HepG2 (cell line): ENCODE measurements around the gene GRIN2D. TPM values are rescaled to one million over a fixed set of nuclear protein-coding genes. Genes with fewer than 3 reads are reported as not detected.
A peak's percentile ranks its signal among the peaks of the same experiment; 100 is the strongest.

ENCODE experiments used
- ATF5 ChIP-seq: sonication (generic); formaldehyde crosslinking; IDR thresholded peaks from 2 replicates; pipeline ENCODE4 v1.4.0; 2020; ENCODE audit warnings: mild to moderate bottlenecking, low read depth, missing genetic modification reagents
- ETV5 ChIP-seq: IDR thresholded peaks from 2 replicates; pipeline ENCODE4 v1.6.1; 2018; ENCODE audit warnings: missing biosample characterization, missing genetic modification reagents, inconsistent platforms, borderline replicate concordance
- HOXA3 ChIP-seq: sonication (generic); formaldehyde crosslinking; IDR thresholded peaks from 2 replicates; pipeline ENCODE4 v1.5.0; 2020; ENCODE audit warnings: missing genetic modification reagents
- MLLT10 ChIP-seq: sonication (generic); formaldehyde crosslinking; IDR thresholded peaks from 2 replicates; pipeline ENCODE4 v1.4.0; 2020; ENCODE audit warnings: missing genetic modification reagents
- POGK ChIP-seq: sonication (generic); formaldehyde crosslinking; conservative IDR thresholded peaks from 2 replicates; pipeline ENCODE4 v1.8.0; 2022; ENCODE audit warnings: mild to moderate bottlenecking, moderate library complexity, missing genetic modification reagents
- RFX1 ChIP-seq: fragments of 450-650 bp; IDR thresholded peaks from 2 replicates; pipeline ENCODE4 v1.6.1; 2017
- SRSF1 ChIP-seq: fragments of 200-400 bp; formaldehyde crosslinking; optimal IDR thresholded peaks from 2 replicates; pipeline ENCODE3; 2017; ENCODE audit warnings: mild to moderate bottlenecking, low read depth, low read length, moderate library complexity
- XRCC5 ChIP-seq: fragments of 200-400 bp; formaldehyde crosslinking; optimal IDR thresholded peaks from 2 replicates; pipeline ENCODE3; 2017; ENCODE audit warnings: mild to moderate bottlenecking, low read length
- ZFP36L1 ChIP-seq: sonication (generic); formaldehyde crosslinking; IDR thresholded peaks from 2 replicates; pipeline ENCODE4 v1.8.0; 2022; ENCODE audit warnings: mild to moderate bottlenecking, missing genetic modification reagents, moderate library complexity
- ZFYVE20 ChIP-seq: sonication (generic); formaldehyde crosslinking; IDR thresholded peaks from 2 replicates; pipeline ENCODE4 v1.8.0; 2023; ENCODE audit warnings: low read depth, mild to moderate bottlenecking, moderate library complexity, missing genetic modification reagents, borderline replicate concordance
- ZHX1 ChIP-seq: sonication (generic); formaldehyde crosslinking; IDR thresholded peaks from 2 replicates; pipeline ENCODE4 v1.8.1; 2022; ENCODE audit warnings: low read depth, mild to moderate bottlenecking, missing genetic modification reagents
- ZNF335 ChIP-seq: sonication (generic); formaldehyde crosslinking; IDR thresholded peaks from 2 replicates; pipeline ENCODE4 v1.4.0; 2020; ENCODE audit warnings: missing genetic modification reagents
- ZNF772 ChIP-seq: sonication (generic); formaldehyde crosslinking; IDR thresholded peaks from 2 replicates; pipeline ENCODE4 v1.5.0; 2020; ENCODE audit warnings: mild to moderate bottlenecking, missing genetic modification reagents
- ZNF792 ChIP-seq: IDR thresholded peaks from 2 replicates; pipeline ENCODE4 v1.6.1; 2016
- polyA plus RNA-seq, 8 experiments: library from polyadenylated mRNA; depleted of rRNA in 3 of 8; stranded (reverse) in 7 of 8; unstranded in 1 of 8; fragments of >200 nt; fragmentation: Illumina TruSeq in 4 of 8; extraction: Trizol in 4 of 8; gene quantifications; 2 replicates each; pipeline versions ENCODE4 v1.2.1 to v1.2.3, GENCODE V29; 2011 to 2016; ENCODE audit warnings: low read depth in 4 of 8, missing spikeins in 1 of 8, mixed read lengths in 1 of 8; ENCODE audit not compliant: insufficient read depth in 1 of 8
- total RNA-seq, 5 experiments: library from RNA; depleted of rRNA; stranded (reverse); fragments of >200 nt; fragmentation: Illumina TruSeq; extraction: Trizol; gene quantifications; 2 replicates each; pipeline ENCODE4 v1.2.3, GENCODE V29; 2016; ENCODE audit warnings: low read depth in 1 of 5
- TF ChIP-seq, protein P1 (sequence below): sonication (generic); formaldehyde crosslinking; IDR thresholded peaks from 2 replicates; pipeline ENCODE4 v1.4.0; 2020; ENCODE audit warnings: mild to moderate bottlenecking, missing genetic modification reagents
- TF ChIP-seq, protein P2 (sequence below): IDR thresholded peaks from 2 replicates; pipeline ENCODE4 v1.6.1; 2012; ENCODE audit warnings: inconsistent platforms
- TF ChIP-seq, protein P3 (sequence below): sonication (generic); formaldehyde crosslinking; IDR thresholded peaks from 2 replicates; pipeline ENCODE4 v1.5.0; 2020; ENCODE audit warnings: mild to moderate bottlenecking, missing genetic modification reagents, borderline replicate concordance
- TF ChIP-seq, protein P4 (sequence below): sonication (generic); formaldehyde crosslinking; IDR thresholded peaks from 2 replicates; pipeline ENCODE4 v1.5.0; 2020; ENCODE audit warnings: missing genetic modification reagents
- TF ChIP-seq, protein P5 (sequence below): sonication (generic); formaldehyde crosslinking; IDR thresholded peaks from 2 replicates; pipeline ENCODE4 v1.9.0; 2021; ENCODE audit warnings: missing genetic modification reagents, borderline replicate concordance

Gene GRIN2D
- total and polyA plus RNA-seq, 2 of the 13 experiments (the other 11 are each of a cell fraction or from before 2014, with no cell fraction given): 0.02 to 0.13 TPM

GRCh38 chr19:48362716-48363499 lies 30.6 kb upstream of the GRIN2D start (continued):
- TF ChIP-seq POGK (CRISPR knock-in tag) (no peak; the same call in 1 of the 2 replicates), MLLT10 (no peak), RFX1 (no peak), HOXA3 (no peak; the same call in 1 of the 2 replicates), ETV5 (0 out of 2 replicates have a peak, but pooled peaks have one; percentile 13), XRCC5 (peak; percentile 17), ZNF772 (CRISPR knock-in tag) (no peak), ZFYVE20 (no peak), ZFP36L1 (CRISPR knock-in tag) (no peak), SRSF1 (peak; percentile 77), ZHX1 (CRISPR knock-in tag) (no peak), ZNF335 (peak; percentile 90), ATF5 (no peak), ZNF792 (CRISPR knock-in tag) (0 out of 2 replicates have a peak, but pooled peaks have one; percentile 8)
- TF ChIP-seq, protein P1, sequence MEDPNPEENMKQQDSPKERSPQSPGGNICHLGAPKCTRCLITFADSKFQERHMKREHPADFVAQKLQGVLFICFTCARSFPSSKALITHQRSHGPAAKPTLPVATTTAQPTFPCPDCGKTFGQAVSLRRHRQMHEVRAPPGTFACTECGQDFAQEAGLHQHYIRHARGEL: no peak
- TF ChIP-seq, protein P2, sequence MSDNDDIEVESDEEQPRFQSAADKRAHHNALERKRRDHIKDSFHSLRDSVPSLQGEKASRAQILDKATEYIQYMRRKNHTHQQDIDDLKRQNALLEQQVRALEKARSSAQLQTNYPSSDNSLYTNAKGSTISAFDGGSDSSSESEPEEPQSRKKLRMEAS: no peak
- TF ChIP-seq, protein P3, sequence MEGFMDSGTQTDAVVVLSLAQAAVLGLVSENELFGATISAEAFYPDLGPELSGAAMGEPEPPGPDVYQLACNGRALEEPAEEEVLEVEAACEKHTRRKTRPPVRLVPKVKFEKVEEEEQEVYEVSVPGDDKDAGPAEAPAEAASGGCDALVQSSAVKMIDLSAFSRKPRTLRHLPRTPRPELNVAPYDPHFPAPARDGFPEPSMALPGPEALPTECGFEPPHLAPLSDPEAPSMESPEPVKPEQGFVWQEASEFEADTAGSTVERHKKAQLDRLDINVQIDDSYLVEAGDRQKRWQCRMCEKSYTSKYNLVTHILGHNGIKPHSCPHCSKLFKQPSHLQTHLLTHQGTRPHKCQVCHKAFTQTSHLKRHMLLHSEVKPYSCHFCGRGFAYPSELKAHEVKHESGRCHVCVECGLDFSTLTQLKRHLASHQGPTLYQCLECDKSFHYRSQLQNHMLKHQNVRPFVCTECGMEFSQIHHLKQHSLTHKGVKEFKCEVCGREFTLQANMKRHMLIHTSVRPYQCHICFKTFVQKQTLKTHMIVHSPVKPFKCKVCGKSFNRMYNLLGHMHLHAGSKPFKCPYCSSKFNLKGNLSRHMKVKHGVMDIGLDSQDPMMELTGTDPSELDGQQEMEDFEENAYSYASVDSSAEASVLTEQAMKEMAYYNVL (CRISPR knock-in tag): no peak
- TF ChIP-seq, protein P4, sequence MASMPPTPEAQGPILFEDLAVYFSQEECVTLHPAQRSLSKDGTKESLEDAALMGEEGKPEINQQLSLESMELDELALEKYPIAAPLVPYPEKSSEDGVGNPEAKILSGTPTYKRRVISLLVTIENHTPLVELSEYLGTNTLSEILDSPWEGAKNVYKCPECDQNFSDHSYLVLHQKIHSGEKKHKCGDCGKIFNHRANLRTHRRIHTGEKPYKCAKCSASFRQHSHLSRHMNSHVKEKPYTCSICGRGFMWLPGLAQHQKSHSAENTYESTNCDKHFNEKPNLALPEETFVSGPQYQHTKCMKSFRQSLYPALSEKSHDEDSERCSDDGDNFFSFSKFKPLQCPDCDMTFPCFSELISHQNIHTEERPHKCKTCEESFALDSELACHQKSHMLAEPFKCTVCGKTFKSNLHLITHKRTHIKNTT: no peak
- TF ChIP-seq, protein P5, sequence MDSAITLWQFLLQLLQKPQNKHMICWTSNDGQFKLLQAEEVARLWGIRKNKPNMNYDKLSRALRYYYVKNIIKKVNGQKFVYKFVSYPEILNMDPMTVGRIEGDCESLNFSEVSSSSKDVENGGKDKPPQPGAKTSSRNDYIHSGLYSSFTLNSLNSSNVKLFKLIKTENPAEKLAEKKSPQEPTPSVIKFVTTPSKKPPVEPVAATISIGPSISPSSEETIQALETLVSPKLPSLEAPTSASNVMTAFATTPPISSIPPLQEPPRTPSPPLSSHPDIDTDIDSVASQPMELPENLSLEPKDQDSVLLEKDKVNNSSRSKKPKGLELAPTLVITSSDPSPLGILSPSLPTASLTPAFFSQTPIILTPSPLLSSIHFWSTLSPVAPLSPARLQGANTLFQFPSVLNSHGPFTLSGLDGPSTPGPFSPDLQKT: no peak
